Cardiac fibroblast (primary cell): ENCODE data around the gene NPAS2.

Source experiments
- DNase-seq, 2 donors: peaks; one replicate each; pipeline versions ENCODE4 v3.0.0 to v3.0.0-alpha.2; 2010; ENCODE audit warnings: low read depth in 2 of 2
- H3K4me3 ChIP-seq, 2 donors: replicated peaks in 1 of 2; 1 replicate in 1 of 2; 2 replicates in 1 of 2; pipeline ENCODE4 v1.5.1; 2011; ENCODE audit warnings: low read depth in 2 of 2, low read length in 2 of 2, mild to moderate bottlenecking in 2 of 2, moderate library complexity in 1 of 2
- CTCF ChIP-seq: IDR thresholded peaks from one replicate; pipeline ENCODE4 v1.5.1; 2011; ENCODE audit warnings: low read depth, mild to moderate bottlenecking, low read length, inconsistent platforms

Gene NPAS2

DNA sequence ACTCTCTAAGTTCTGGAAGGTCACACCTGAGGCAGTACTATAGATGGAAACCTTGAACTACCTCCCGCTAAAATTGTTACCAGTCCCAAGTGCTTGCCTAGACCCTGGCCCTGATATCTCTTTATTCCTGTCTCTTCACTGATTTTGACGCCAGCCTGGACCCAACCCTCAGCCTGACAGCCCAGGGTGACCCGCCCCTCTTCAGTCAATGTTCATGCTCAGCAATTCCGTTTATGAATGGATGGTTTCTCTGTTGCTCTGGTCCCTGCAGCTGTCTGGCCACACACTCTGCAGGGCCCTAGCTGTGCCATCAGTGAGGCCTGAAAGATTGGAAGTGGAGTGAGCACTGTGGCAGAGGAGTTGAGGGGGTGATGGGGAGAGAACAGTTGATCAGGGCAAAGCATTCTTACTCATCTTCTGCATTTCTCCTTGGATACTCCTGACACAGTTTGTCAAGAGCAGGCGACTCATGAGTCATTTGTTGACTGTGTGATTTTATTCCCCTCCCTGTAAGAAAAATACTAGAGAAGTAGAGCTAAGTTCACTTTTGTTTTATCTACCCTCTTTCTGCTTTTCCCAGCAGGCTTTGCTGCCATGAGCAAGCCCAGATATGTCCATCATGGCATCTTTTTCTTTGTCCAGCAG lies 46.0 kb downstream of the NPAS2 start:
- no peak for TF ChIP-seq CTCF
- peak; percentile 63 to 85 for DNase-seq
- no peak overlapping the region for H3K4me3 ChIP-seq

GRCh38 chr2:100868083-100868482 lies 48.1 kb downstream of the NPAS2 start:
- no peak for DNase-seq
- no peak for TF ChIP-seq CTCF
- no peak overlapping the region for H3K4me3 ChIP-seq

DNA sequence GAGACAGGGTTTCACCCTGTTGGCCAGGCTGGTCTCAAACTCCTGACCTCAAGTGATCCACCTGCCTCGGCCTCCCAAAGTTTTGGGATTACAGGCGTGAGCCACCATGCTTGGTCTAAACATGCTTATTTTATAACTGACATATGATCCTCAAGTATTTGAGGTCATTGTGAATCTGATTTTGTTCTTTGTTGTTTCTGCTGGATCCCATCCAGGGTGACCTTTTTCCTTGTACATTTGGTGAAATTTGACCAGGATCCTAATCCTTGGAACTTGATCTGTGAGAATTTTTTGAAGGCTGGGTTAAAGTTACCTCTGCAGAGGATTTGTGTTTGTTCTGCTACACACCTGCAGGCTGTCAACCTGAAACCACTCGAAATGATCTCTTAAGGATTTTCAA lies 49.2 kb downstream of the NPAS2 start:
- DNase-seq = no peak
- no peak overlapping the region for H3K4me3 ChIP-seq
- TF ChIP-seq CTCF = no peak

DNA sequence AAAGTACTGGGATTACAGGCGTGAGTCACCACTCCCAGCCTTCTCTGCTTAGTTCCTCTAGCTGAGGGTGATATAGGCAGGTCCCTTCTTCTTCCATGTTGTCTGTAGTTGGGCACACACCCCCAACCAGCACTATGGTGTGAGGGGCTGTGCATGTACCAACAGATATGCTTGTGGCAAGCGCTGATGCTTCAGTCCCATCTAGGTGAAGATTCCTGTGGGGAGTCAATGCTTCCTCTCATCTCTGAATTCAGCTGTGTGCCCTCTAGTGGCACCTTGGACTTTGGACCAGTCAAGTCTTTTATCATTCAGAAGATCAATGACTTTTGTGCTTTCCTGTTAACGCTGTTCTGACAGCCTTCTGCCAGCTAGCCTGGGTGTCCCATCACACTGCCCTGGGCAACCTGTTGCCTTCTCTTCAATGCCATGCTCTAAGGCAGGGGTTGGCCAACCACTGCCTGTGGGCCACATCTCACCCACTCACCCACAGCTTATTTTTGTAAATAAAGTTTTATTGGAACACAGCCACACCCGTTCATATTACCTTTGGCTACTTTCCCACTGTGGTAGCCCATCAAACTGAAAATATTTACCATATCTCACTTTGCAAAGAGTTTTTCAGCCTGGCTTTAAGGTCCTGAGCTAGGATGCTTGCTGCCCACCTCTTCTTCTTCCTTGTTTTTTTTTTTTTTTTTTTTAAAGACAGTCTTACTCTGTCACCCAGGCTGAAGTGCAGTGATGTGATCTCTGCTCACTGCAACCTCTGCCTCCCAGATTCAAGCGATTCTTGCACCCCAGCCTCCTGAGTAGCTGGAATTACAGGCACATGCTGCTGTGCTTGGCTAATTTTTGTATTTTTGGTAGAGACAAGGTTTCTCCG lies 51.0 kb downstream of the NPAS2 start:
- no peak overlapping the region for H3K4me3 ChIP-seq
- TF ChIP-seq CTCF = peak; percentile 14
- peak in 1 of 2 donors; percentile 33 for DNase-seq

- no peak for TF ChIP-seq CTCF
- H3K4me3 ChIP-seq = no peak overlapping the region
- DNase-seq = no peak
These were observed 55.7 kb downstream of the NPAS2 start for GRCh38 chr2:100875516-100876230.

DNA sequence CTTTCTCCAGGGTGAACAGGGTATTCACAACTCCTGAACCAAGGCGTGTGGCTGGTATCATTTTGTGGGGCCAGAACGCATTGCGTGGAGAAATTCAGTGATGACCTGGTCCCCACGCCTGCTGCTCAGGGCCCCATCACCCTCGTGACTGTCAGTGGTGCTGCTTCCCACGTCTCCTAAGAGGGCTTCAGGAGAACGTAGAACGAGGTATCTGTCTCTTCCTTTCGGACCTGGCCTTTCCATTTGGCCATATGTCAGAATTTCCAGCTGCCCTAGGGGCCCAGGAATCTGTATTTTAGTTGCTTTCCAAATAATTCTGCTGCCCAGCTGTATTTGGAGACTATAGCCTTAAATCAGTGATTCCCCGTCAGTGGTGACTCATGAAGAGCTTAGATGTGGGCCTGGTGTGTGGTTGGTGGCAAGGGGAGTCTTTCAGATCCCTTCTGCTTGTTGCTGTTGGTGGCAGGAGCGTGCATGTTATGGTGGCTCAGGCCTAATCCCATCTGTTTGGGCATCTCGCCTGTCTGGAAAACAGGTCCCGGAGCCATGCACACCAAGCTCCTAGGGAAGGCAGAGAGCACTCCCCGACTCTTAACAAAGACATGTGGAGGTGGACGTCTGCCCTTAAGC lies 56.4 kb downstream of the NPAS2 start:
- H3K4me3 ChIP-seq = no peak overlapping the region
- no peak for TF ChIP-seq CTCF
- no peak for DNase-seq
